HCT116 (cell line): ENCODE measurements around the gene APOB. TPM values are rescaled to one million over a fixed set of nuclear protein-coding genes. Genes with fewer than 3 reads are reported as not detected.

Source experiments
- ATAC-seq: fragments of 200-7000 bp; cut with Tn5 transposase; 2 replicates; pipeline ENCODE4 v1.9.1; 2020; ENCODE audit warnings: mild to moderate bottlenecking, moderate library complexity
- BruUV-seq: library from RNA; stranded (reverse); fragments of 400-500 nt; replicated peaks from 2 replicates; lab custom pipeline; 2021; lab: Mats Ljungman, UMichigan
- CTCF ChIA-PET: fragments of 300-600 bp; sonication (Branson Sonifier 250); formaldehyde crosslinking; loops from one replicate; lab custom pipeline; 2021; ENCODE audit warnings: antibody characterized with exemption; lab: Charles Lee
- POLR2A ChIA-PET: fragments of 300-600, 350-600 bp; sonication (Branson Sonifier 250); formaldehyde crosslinking; loops from one replicate; lab custom pipeline; 2021; ENCODE audit warnings: antibody characterized with exemption; lab: Charles Lee
- RAD21 ChIA-PET, 2 experiments: fragments of 300-600 bp; sonication (Branson Sonifier 250); formaldehyde crosslinking; loops; one replicate each; lab custom pipeline; 2023; ENCODE audit warnings: low total read pairs in 2 of 2; ENCODE audit not compliant: uncharacterized antibody in 2 of 2, unreplicated experiment in 2 of 2, low non-redundant PET in 1 of 2; lab: Charles Lee
- DNase-seq: peaks from one replicate; pipeline ENCODE4 v3.0.0-alpha.2; 2010; ENCODE audit warnings: low read depth, low spot score
- H2AFZ ChIP-seq: fragments of 200-600 bp; shearing (Covaris generic), sonication (generic); 2 replicates; pipeline ENCODE4 v1.6.1; 2017; ENCODE audit warnings: low read depth, mixed run types, mixed read lengths, antibody characterized with exemption, low read length; ENCODE audit not compliant: poor library complexity, severe bottlenecking
- H3K27ac ChIP-seq: 2 replicates; pipeline ENCODE4 v1.5.1; 2012; ENCODE audit warnings: low read depth, low read length
- H3K27me3 ChIP-seq: fragments of 200-600 bp; sonication (generic); 2 replicates; pipeline ENCODE4 v1.6.1; 2016; ENCODE audit warnings: mixed run types, low read length, mixed read lengths; ENCODE audit not compliant: insufficient read depth
- H3K36me3 ChIP-seq, 2 experiments: fragments of 200-500 bp in 1 of 2; fragments of 200-600 bp in 1 of 2; sonication (Bioruptor generic) in 1 of 2; sonication (generic) in 1 of 2; 2 replicates each; pipeline versions ENCODE4 v1.5.1 to v1.6.1; 2014 to 2016; ENCODE audit warnings: low read length in 2 of 2, inconsistent platforms in 1 of 2, mixed read lengths in 1 of 2, mixed run types in 1 of 2; ENCODE audit not compliant: insufficient read depth in 2 of 2, control insufficient read depth in 1 of 2
- H3K4me1 ChIP-seq, 2 experiments: fragments of 200-600 bp in 1 of 2; sonication (generic) in 1 of 2; 2 replicates each; pipeline versions ENCODE4 v1.5.1 to v1.6.1; 2012 to 2017; ENCODE audit warnings: low read length in 2 of 2, inconsistent platforms in 1 of 2, mild to moderate bottlenecking in 1 of 2, mixed read lengths in 1 of 2, mixed run types in 1 of 2, moderate library complexity in 1 of 2; ENCODE audit not compliant: insufficient read depth in 2 of 2, control insufficient read depth in 1 of 2
- H3K4me2 ChIP-seq: fragments of 200-600 bp; sonication (generic); 2 replicates; pipeline ENCODE4 v1.6.1; 2017; ENCODE audit warnings: mixed run types, low read length, mixed read lengths
- H3K4me3 ChIP-seq, 2 experiments: fragments of 200-600 bp in 1 of 2; sonication (generic) in 1 of 2; replicated peaks in 1 of 2; 2 replicates each; pipeline ENCODE4 v1.5.1; 2011 to 2016; ENCODE audit warnings: low read length in 2 of 2, control low read depth in 1 of 2, low read depth in 1 of 2, mild to moderate bottlenecking in 1 of 2, mixed read lengths in 1 of 2, mixed run types in 1 of 2
- H3K79me2 ChIP-seq: fragments of 200-600 bp; sonication (generic); 2 replicates; pipeline ENCODE4 v1.6.1; 2017; ENCODE audit warnings: mild to moderate bottlenecking, mixed run types, low read length, moderate library complexity, mixed read lengths; ENCODE audit not compliant: insufficient read depth
- H3K9ac ChIP-seq: fragments of 200-600 bp; sonication (generic); 2 replicates; pipeline ENCODE4 v1.6.1; 2016; ENCODE audit warnings: low read length, mixed read lengths
- H3K9me2 ChIP-seq: fragments of 200-600 bp; sonication (generic), shearing (Covaris generic); 2 replicates; pipeline ENCODE4 v1.6.1; 2017; ENCODE audit warnings: mixed run types, mild to moderate bottlenecking, moderate library complexity; ENCODE audit not compliant: insufficient read depth
- H3K9me3 ChIP-seq, 2 experiments: fragments of 200-500 bp in 1 of 2; fragments of 200-600 bp in 1 of 2; sonication (Bioruptor generic) in 1 of 2; sonication (generic) in 1 of 2; 2 replicates each; pipeline ENCODE4 v1.6.1; 2014 to 2017; ENCODE audit warnings: low read length in 2 of 2, mixed read lengths in 2 of 2, inconsistent platforms in 1 of 2, low read depth in 1 of 2, mild to moderate bottlenecking in 1 of 2, mixed run types in 1 of 2, moderate library complexity in 1 of 2; ENCODE audit not compliant: control insufficient read depth in 1 of 2, insufficient read depth in 1 of 2
- H4K20me1 ChIP-seq: fragments of 200-600 bp; sonication (generic), shearing (Covaris generic); 2 replicates; pipeline ENCODE4 v1.6.1; 2017; ENCODE audit warnings: mixed run types, mild to moderate bottlenecking, moderate library complexity; ENCODE audit not compliant: insufficient read depth
- CBX3 ChIP-seq: IDR thresholded peaks from 2 replicates; pipeline ENCODE4 v1.6.1; 2012; ENCODE audit warnings: low read depth
- SP1 ChIP-seq: IDR thresholded peaks from 2 replicates; pipeline ENCODE4 v1.6.1; 2012; ENCODE audit warnings: low read depth
- SRF ChIP-seq: IDR thresholded peaks from 2 replicates; pipeline ENCODE4 v1.6.1; 2012; ENCODE audit warnings: low read depth
- TCF7L2 ChIP-seq: IDR thresholded peaks from 2 replicates; pipeline ENCODE4 v1.7.0; 2011; ENCODE audit warnings: borderline replicate concordance, inconsistent platforms; ENCODE audit not compliant: insufficient read depth, insufficient read length; ENCODE audit errors: extremely low read depth
- YY1 ChIP-seq: IDR thresholded peaks from 2 replicates; pipeline ENCODE4 v1.6.1; 2011; ENCODE audit warnings: low read length, low read depth, moderate library complexity, mild to moderate bottlenecking; ENCODE audit not compliant: insufficient replicate concordance; ENCODE audit errors: extremely low read depth
- ZFX ChIP-seq: fragments of 450-650 bp; IDR thresholded peaks from 2 replicates; pipeline ENCODE4 v1.6.1; 2017
- intact Hi-C: fragments of 100-400 bp; cut with micrococcal nuclease; formaldehyde crosslinking; loops from 2 replicates; pipeline ENCODE4 v1.10.0; 2022
- total RNA-seq: library from RNA; stranded (reverse); gene quantifications from one replicate; pipeline ENCODE4 v1.2.1, GENCODE V29; 2021; ENCODE audit not compliant: unreplicated experiment
- TF ChIP-seq, protein P1 (sequence below): IDR thresholded peaks from 2 replicates; pipeline ENCODE4 v1.6.1; 2012; ENCODE audit warnings: low read depth
- TF ChIP-seq, protein P2 (sequence below): IDR thresholded peaks from 2 replicates; pipeline ENCODE4 v1.6.1; 2011; ENCODE audit warnings: mild to moderate bottlenecking, low read length, moderate library complexity; ENCODE audit not compliant: insufficient replicate concordance; ENCODE audit errors: extremely low read depth
- TF ChIP-seq, protein P3 (sequence below), 3 experiments: fragments of 200-600 bp in 1 of 3; sonication (generic) in 1 of 3; IDR thresholded peaks in 2 of 3; conservative IDR thresholded peaks in 1 of 3; 2 replicates each; pipeline ENCODE4 v1.5.1; 2012 to 2017; ENCODE audit warnings: low read depth in 2 of 3, low read length in 2 of 3, antibody characterized with exemption in 1 of 3, borderline replicate concordance in 1 of 3, control low read depth in 1 of 3, mild to moderate bottlenecking in 1 of 3, mixed read lengths in 1 of 3, mixed run types in 1 of 3, moderate library complexity in 1 of 3; ENCODE audit not compliant: insufficient read depth in 1 of 3

Gene APOB
- total RNA-seq, 1 experiment from 2014 or later = 1.6 TPM

DNA sequence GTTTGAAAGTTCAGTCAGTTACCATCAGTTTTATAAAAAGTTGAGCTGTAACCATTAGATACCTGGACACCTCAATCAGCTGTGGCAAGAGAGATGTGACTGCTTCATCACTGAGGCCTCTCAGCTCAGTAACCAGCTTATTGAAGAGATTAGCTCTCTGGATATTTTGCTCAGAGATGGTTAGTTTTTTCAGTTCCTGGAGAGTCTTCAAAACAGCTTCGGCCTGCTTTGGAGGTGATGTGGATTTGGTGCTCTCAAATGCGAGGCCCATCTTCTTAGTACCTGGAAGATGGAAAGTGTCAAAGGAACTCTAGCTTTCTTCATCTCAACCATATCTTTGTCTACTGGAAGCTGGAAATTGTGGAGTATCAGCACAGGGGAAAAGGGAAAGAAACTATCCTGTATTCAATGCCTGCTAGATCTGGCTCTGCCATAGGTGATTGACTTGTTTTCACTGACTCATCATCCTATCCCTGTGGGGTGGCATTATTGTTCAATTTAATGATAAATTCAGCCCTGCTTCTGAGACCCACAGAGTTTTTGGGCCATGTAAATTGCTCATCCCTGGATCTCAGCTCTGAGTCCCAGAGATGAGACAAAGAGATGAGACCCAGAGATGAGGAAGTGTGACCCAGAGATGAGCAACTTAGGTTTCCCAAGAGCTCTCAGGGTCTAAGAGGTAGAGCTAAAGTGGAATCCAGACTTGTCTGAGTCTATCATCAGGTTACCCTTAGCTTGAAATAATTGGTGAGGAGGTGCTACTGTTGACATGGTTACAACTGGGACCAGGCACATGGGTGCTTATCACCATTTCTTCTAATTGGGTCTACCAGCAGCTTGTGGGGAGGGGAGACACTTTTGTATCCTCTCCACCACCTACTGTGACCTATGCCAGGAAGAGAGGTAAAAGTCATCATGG is 10.4 kb downstream of the APOB start:
- BruUV-seq = no TSS peak
- H3K79me2 ChIP-seq = no peaks in the 10 kb centered on the region
- H3K9me2 ChIP-seq = no peaks in the 10 kb centered on the region
- H3K9ac ChIP-seq = no peak overlapping the region
- no peak for ATAC-seq
- H4K20me1 ChIP-seq = no peaks in the 10 kb centered on the region; the same call in 1 of the 2 replicates
- no peak for DNase-seq
- ChIA-PET POLR2A (no interaction called here), CTCF (no interaction called here), RAD21 (no interaction called here)
- H2AFZ ChIP-seq = no peak overlapping the region
- H3K27me3 ChIP-seq = peaks cover 30% of the 10 kb centered on the region
- no peak overlapping the region for H3K4me3 ChIP-seq
- H3K36me3 ChIP-seq = no peaks in the 10 kb centered on the region
- no peak overlapping the region for H3K4me2 ChIP-seq
- intact Hi-C loops = no loop called here
- no peak overlapping the region for H3K27ac ChIP-seq
- H3K4me1 ChIP-seq = no peaks in the 10 kb centered on the region
- no peaks in the 10 kb centered on the region for H3K9me3 ChIP-seq
- no peak for TF ChIP-seq TCF7L2
- no peak for TF ChIP-seq ZFX
- no peak for TF ChIP-seq CBX3
- TF ChIP-seq, protein P1, sequence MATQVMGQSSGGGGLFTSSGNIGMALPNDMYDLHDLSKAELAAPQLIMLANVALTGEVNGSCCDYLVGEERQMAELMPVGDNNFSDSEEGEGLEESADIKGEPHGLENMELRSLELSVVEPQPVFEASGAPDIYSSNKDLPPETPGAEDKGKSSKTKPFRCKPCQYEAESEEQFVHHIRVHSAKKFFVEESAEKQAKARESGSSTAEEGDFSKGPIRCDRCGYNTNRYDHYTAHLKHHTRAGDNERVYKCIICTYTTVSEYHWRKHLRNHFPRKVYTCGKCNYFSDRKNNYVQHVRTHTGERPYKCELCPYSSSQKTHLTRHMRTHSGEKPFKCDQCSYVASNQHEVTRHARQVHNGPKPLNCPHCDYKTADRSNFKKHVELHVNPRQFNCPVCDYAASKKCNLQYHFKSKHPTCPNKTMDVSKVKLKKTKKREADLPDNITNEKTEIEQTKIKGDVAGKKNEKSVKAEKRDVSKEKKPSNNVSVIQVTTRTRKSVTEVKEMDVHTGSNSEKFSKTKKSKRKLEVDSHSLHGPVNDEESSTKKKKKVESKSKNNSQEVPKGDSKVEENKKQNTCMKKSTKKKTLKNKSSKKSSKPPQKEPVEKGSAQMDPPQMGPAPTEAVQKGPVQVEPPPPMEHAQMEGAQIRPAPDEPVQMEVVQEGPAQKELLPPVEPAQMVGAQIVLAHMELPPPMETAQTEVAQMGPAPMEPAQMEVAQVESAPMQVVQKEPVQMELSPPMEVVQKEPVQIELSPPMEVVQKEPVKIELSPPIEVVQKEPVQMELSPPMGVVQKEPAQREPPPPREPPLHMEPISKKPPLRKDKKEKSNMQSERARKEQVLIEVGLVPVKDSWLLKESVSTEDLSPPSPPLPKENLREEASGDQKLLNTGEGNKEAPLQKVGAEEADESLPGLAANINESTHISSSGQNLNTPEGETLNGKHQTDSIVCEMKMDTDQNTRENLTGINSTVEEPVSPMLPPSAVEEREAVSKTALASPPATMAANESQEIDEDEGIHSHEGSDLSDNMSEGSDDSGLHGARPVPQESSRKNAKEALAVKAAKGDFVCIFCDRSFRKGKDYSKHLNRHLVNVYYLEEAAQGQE = no peak
- no peak for TF ChIP-seq YY1
- TF ChIP-seq, protein P2, sequence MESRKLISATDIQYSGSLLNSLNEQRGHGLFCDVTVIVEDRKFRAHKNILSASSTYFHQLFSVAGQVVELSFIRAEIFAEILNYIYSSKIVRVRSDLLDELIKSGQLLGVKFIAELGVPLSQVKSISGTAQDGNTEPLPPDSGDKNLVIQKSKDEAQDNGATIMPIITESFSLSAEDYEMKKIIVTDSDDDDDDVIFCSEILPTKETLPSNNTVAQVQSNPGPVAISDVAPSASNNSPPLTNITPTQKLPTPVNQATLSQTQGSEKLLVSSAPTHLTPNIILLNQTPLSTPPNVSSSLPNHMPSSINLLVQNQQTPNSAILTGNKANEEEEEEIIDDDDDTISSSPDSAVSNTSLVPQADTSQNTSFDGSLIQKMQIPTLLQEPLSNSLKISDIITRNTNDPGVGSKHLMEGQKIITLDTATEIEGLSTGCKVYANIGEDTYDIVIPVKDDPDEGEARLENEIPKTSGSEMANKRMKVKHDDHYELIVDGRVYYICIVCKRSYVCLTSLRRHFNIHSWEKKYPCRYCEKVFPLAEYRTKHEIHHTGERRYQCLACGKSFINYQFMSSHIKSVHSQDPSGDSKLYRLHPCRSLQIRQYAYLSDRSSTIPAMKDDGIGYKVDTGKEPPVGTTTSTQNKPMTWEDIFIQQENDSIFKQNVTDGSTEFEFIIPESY = no peak
- TF ChIP-seq SRF = no peak
- TF ChIP-seq SP1 = no peak
- TF ChIP-seq, protein P3, sequence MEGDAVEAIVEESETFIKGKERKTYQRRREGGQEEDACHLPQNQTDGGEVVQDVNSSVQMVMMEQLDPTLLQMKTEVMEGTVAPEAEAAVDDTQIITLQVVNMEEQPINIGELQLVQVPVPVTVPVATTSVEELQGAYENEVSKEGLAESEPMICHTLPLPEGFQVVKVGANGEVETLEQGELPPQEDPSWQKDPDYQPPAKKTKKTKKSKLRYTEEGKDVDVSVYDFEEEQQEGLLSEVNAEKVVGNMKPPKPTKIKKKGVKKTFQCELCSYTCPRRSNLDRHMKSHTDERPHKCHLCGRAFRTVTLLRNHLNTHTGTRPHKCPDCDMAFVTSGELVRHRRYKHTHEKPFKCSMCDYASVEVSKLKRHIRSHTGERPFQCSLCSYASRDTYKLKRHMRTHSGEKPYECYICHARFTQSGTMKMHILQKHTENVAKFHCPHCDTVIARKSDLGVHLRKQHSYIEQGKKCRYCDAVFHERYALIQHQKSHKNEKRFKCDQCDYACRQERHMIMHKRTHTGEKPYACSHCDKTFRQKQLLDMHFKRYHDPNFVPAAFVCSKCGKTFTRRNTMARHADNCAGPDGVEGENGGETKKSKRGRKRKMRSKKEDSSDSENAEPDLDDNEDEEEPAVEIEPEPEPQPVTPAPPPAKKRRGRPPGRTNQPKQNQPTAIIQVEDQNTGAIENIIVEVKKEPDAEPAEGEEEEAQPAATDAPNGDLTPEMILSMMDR (IDR thresholded peaks at IDR 0.05 in 2 of 3, conservative IDR thresholded peaks at IDR 0.05 in 1 of 3; ENCODE audit: borderline replicate concordance in 1 of 3, insufficient read depth in 1 of 3, low read depth in 2 of 3, low read length in 2 of 3) = no peak
